Measurements from ENCODE around the gene DISC1.
"Not testable (repeated sequence)": the region's sequence is repeated elsewhere in the genome, so short reads cannot be mapped to it uniquely, and the experiment has no call there.

The DISC1 gene

GRCh38 chr1:231643935-231644237 is 17.3 kb downstream of the DISC1 start:
- DNase-seq (ENCODE audit: low read depth in 1 of 2, low spot score in 1 of 2), result no peak
- no peak overlapping the region for H3K4me3 ChIP-seq (replicated peaks; ENCODE audit: insufficient read depth, low read length)
- TF ChIP-seq GABPA (IDR thresholded peaks at IDR 0.05; ENCODE audit: low read depth) (no peak), CTCF (IDR thresholded peaks at IDR 0.05; ENCODE audit: insufficient read depth, low read length) (no peak), POLR2AphosphoS5 (IDR thresholded peaks at IDR 0.05; ENCODE audit: low read depth) (no peak), SPI1 (IDR thresholded peaks at IDR 0.05; ENCODE audit: borderline replicate concordance, low read depth) (no peak), REST (IDR thresholded peaks at IDR 0.05; ENCODE audit: insufficient replicate concordance, low read depth) (no peak)
- H3K27me3 ChIP-seq (ENCODE audit: insufficient read depth, poor library complexity, severe bottlenecking), result no peaks in the 10 kb centered on the region
- H3K27ac ChIP-seq (replicated peaks), result no peak overlapping the region

- not testable (repeated sequence) for DNase-seq (ENCODE audit: low read depth in 1 of 2, low spot score in 1 of 2); H3K4me3 ChIP-seq (replicated peaks; ENCODE audit: insufficient read depth, low read length); H3K27ac ChIP-seq (replicated peaks); H3K27me3 ChIP-seq (ENCODE audit: insufficient read depth, poor library complexity, severe bottlenecking)
Observed at GRCh38 chr1:231645634-231646033, 19.0 kb downstream of the DISC1 start.

GRCh38 chr1:231646165-231646564 is 19.6 kb downstream of the DISC1 start:
- not testable (repeated sequence) for DNase-seq (ENCODE audit: low read depth in 1 of 2, low spot score in 1 of 2); H3K27me3 ChIP-seq (ENCODE audit: insufficient read depth, poor library complexity, severe bottlenecking); H3K4me3 ChIP-seq (replicated peaks; ENCODE audit: insufficient read depth, low read length); H3K27ac ChIP-seq (replicated peaks)

GRCh38 chr1:231651621-231652260 is 25.2 kb downstream of the DISC1 start:
- H3K27ac ChIP-seq (replicated peaks); H3K27me3 ChIP-seq (ENCODE audit: insufficient read depth, poor library complexity, severe bottlenecking); DNase-seq (ENCODE audit: low read depth in 1 of 2, low spot score in 1 of 2); H3K4me3 ChIP-seq (replicated peaks; ENCODE audit: insufficient read depth, low read length): not testable (repeated sequence)

GRCh38 chr1:231653632-231654031 is 27.0 kb downstream of the DISC1 start:
- TF ChIP-seq GABPA (IDR thresholded peaks at IDR 0.05; ENCODE audit: low read depth) (no peak), SPI1 (IDR thresholded peaks at IDR 0.05; ENCODE audit: borderline replicate concordance, low read depth) (no peak), REST (IDR thresholded peaks at IDR 0.05; ENCODE audit: insufficient replicate concordance, low read depth) (no peak), POLR2AphosphoS5 (IDR thresholded peaks at IDR 0.05; ENCODE audit: low read depth) (no peak), CTCF (IDR thresholded peaks at IDR 0.05; ENCODE audit: insufficient read depth, low read length) (no peak)
- no peak overlapping the region for H3K27ac ChIP-seq (replicated peaks)
- no peak for DNase-seq (ENCODE audit: low read depth in 1 of 2, low spot score in 1 of 2)

More at GRCh38 chr1:231653632-231654031, 27.0 kb downstream of the DISC1 start:
- Histone ChIP-seq H3K27me3 (ENCODE audit: insufficient read depth, poor library complexity, severe bottlenecking) (no peaks in the 10 kb centered on the region), H3K4me3 (replicated peaks; ENCODE audit: insufficient read depth, low read length) (no peak overlapping the region)

Data from HL-60 (cell line).